Aorta (tissue), 5 donors: ENCODE measurements around the gene INSYN2B. TPM values are rescaled to one million over a fixed set of nuclear protein-coding genes. Genes with fewer than 3 reads are reported as not detected.

Experiments used
- ATAC-seq: fragments of 200-7000 bp; cut with Tn5 transposase; one replicate; pipeline ENCODE4 v1.9.1; 2022; ENCODE audit warnings: moderate library complexity; ENCODE audit not compliant: low FRiP score
- DNase-seq, 2 donors: peaks; one replicate each; pipeline ENCODE4 v3.0.0-alpha.2; 2020
- H3K27ac ChIP-seq, 2 donors: one replicate each; pipeline ENCODE4 v1.5.1; 2013; ENCODE audit warnings: low read length in 2 of 2, mild to moderate bottlenecking in 2 of 2, moderate library complexity in 2 of 2, control low read depth in 1 of 2, inconsistent platforms in 1 of 2, low read depth in 1 of 2
- H3K27me3 ChIP-seq, 2 donors: one replicate each; pipeline ENCODE4 v1.6.1; 2013; ENCODE audit warnings: control low read depth in 1 of 2, low read length in 1 of 2, mild to moderate bottlenecking in 1 of 2, moderate library complexity in 1 of 2; ENCODE audit not compliant: insufficient read depth in 2 of 2, control insufficient read depth in 1 of 2
- H3K36me3 ChIP-seq, 2 donors: one replicate each; pipeline ENCODE4 v1.6.1; 2013; ENCODE audit warnings: control low read depth in 1 of 2, low read length in 1 of 2, mild to moderate bottlenecking in 1 of 2; ENCODE audit not compliant: insufficient read depth in 2 of 2, control insufficient read depth in 1 of 2
- H3K4me1 ChIP-seq, 2 donors: one replicate each; pipeline ENCODE4 v1.6.1; 2013; ENCODE audit warnings: low read length in 2 of 2, control low read depth in 1 of 2, mild to moderate bottlenecking in 1 of 2, moderate library complexity in 1 of 2; ENCODE audit not compliant: insufficient read depth in 2 of 2, control insufficient read depth in 1 of 2
- H3K4me3 ChIP-seq, 2 donors: one replicate each; pipeline ENCODE4 v1.5.1; 2013; ENCODE audit warnings: low read length in 2 of 2, control low read depth in 1 of 2, mild to moderate bottlenecking in 1 of 2
- H3K9me3 ChIP-seq: one replicate; pipeline ENCODE4 v1.6.1; 2013; ENCODE audit warnings: mild to moderate bottlenecking, low read length; ENCODE audit not compliant: control insufficient read depth
- whole genome bisulfite sequencing, 2 donors: extraction: QIAGEN DNeasy Blood & Tissue Kit; methylation state at CpG; one replicate each; pipeline ENCODE4 v1.1.7; 2013; 5-methylcytosine and 5-hydroxymethylcytosine counted together
- intact Hi-C, 2 donors: fragments of 100-400 bp; cut with DNase I; formaldehyde crosslinking; loops; one replicate each; pipeline versions ENCODE4 v1.14.2 to v1.15.0; 2022
- polyA plus RNA-seq, 2 donors: library from polyadenylated mRNA; stranded (reverse); fragments of 200-250 nt; gene quantifications; one replicate each; pipeline ENCODE4 v1.2.3, GENCODE V29; 2013
- total RNA-seq, 2 donors: library from RNA; stranded (reverse); fragmentation: NEBNext Ultra II Directional; extraction: Animal tissue kit (Norgen Biotek cat#: 25700); gene quantifications; one replicate each; pipeline ENCODE4 v1.2.1, GENCODE V29; 2021
- donor health status: healthy with polysubstance abuse.
- donor health status: Bipolar disorder and iron deficiency.
- donor health status: DM: no; HTN: no; CAD: no.
- donor health status: DM: no; HTN: no; CAD: no.
- donor health status: DM: yes; HTN: yes; CAD: no.

The INSYN2B gene
- total and polyA plus RNA-seq, 4 donors, result 0.10 TPM; not detected in 3

DNA sequence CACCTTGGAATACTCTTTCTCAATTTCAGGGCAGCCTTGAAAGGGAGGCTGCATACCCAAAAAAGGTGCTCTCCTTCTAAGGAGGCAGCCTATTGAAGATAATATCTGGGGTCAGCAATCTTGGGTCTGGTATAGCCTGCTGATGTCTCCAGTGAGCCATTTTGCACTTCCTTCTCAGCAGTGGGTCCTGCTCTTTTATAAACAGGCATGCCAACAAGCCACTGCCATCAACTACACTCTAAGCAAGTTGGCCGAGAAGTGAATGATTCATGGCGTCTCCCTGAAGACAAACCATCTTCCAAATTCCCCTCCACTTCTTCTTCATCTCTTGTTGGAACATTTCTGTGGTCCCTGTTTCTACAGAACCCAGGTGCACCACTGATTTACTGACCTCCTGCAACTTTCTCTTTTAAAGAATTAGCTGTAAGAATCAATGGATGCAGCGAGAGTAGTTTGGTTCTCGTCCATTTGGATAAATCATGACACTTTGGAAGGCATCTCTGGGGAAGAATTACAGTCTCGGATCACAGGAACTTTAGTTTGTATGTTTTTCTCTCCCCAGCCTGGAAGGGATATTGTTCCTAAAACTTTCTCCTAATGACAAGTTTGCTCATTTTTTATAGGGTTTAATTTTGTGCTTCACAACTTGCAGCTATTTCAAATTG is 108.3 kb downstream of the INSYN2B start:
- H3K9me3 ChIP-seq, result no peaks in the 10 kb centered on the region
- H3K27ac ChIP-seq, result no peak overlapping the region
- intact Hi-C loops, result no loop called here
- no peak for DNase-seq
- H3K4me3 ChIP-seq, result no peak overlapping the region
- 23 to 39% methylated on average over 5 of the region's 5 CpGs for WGBS, 2 donors
- no peaks in the 10 kb centered on the region for H3K36me3 ChIP-seq
- H3K27me3 ChIP-seq, result no peaks in the 10 kb centered on the region
- no peak for ATAC-seq
- H3K4me1 ChIP-seq, result no peaks in the 10 kb centered on the region

DNA sequence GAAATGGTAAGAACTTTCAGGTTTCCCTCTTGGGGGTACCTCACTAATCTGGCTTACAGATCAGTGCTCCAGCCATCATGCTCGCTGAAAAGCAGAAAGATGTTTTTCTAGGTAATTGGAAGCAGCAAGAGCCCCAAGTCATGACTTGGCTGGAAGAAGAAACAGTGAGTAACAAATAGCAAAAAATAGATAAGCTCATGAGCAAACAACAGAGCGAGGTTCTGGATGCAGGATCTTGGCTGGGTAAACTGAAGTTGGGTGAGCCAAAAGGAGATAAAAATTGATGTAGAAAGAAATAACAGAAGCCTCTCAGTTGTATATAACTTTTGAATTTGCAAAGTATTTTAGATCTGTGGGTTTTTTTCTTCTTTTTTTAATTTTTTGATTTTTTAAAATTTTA is 110.1 kb downstream of the INSYN2B start:
- Histone ChIP-seq H3K4me3 (no peak overlapping the region), H3K4me1 (no peaks in the 10 kb centered on the region), H3K27ac (no peak overlapping the region), H3K9me3 (no peaks in the 10 kb centered on the region), H3K27me3 (no peaks in the 10 kb centered on the region), H3K36me3 (no peaks in the 10 kb centered on the region)
- DNase-seq (no peak), ATAC-seq (no peak)
- intact Hi-C loops, result no loop called here
- 24 to 37% methylated on average over 2 of the region's 2 CpGs for WGBS, 2 donors

DNA sequence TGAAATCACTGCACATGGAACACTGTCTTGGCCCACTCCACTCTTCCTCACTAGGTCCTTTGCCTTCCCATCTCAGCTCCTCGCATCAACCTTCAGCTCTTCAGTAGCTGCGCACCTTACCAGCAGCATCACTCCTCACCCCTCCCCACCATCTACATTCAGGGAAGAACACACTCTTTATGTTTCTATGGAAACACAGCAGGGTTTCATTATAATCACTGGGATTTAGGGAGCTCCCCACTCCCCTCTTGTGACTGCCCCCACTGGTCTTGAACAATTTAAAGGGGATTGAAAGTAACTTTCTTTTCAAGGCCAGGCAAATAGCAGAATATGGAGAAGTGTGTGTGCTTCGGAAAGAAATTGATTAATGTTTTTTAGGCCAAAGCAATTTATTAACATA is 111.2 kb downstream of the INSYN2B start:
- Histone ChIP-seq H3K4me3 (no peak overlapping the region), H3K4me1 (no peaks in the 10 kb centered on the region), H3K27me3 (no peaks in the 10 kb centered on the region), H3K9me3 (no peaks in the 10 kb centered on the region), H3K36me3 (no peaks in the 10 kb centered on the region), H3K27ac (no peak overlapping the region)
- intact Hi-C loops, result no loop called here
- DNase-seq, result no peak
- 77 to 79% methylated on average over 3 of the region's 3 CpGs for WGBS, 2 donors
- ATAC-seq, result no peak

DNA sequence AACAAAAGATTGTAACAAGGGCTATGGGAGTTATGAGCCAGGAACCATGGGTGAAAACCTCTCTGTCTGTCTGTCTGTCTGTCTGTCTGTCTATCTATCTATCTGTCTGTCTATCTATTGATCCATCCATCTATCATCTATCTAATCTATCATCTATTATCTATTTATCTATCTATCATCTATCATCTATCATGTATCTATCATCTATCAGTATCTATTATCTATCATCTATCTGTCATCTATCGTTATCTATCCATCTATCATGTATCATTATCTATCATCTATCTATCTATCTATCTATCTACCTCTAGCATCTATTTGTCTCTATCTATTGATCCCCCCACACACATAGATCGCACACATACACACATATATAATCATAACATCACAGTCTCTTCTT is 112.9 kb downstream of the INSYN2B start:
- Histone ChIP-seq H3K4me1 (no peaks in the 10 kb centered on the region), H3K27me3 (no peaks in the 10 kb centered on the region), H3K4me3 (no peak overlapping the region), H3K27ac (no peak overlapping the region), H3K36me3 (no peaks in the 10 kb centered on the region), H3K9me3 (no peaks in the 10 kb centered on the region)
- DNase-seq (no peak), ATAC-seq (no peak)
- intact Hi-C loops, result no loop called here
- 86 to 94% methylated on average over 2 of the region's 2 CpGs for whole genome bisulfite sequencing, 2 donors

DNA sequence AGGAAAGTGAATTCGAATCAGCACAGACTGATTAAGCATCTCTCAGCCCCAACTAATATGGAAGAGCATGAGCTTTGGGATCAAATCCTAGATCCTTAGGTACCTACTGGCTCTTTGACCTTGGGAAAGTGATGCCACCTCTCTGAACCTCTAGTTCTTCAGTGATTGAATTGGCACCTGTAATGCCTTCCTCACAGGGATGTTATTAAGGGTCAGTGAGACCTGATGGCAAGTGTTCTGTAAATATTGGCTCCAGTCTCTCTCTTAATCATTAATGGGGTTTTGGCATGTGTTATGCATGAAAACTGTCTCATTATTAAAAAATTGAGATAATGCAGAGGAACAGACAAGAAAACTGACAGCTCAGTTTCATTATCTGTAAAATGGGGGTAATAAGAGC is 115.8 kb downstream of the INSYN2B start:
- H3K4me3 ChIP-seq, result no peak overlapping the region
- intact Hi-C loops, result no loop called here
- H3K27me3 ChIP-seq, result no peaks in the 10 kb centered on the region
- no peak for ATAC-seq
- no peaks in the 10 kb centered on the region for H3K4me1 ChIP-seq
- H3K27ac ChIP-seq, result no peak overlapping the region
- no peaks in the 10 kb centered on the region for H3K9me3 ChIP-seq
- no peaks in the 10 kb centered on the region for H3K36me3 ChIP-seq
- WGBS, 2 donors, result 88 to 90% methylated on average over 1 of the region's 1 CpG
- no peak for DNase-seq

DNA sequence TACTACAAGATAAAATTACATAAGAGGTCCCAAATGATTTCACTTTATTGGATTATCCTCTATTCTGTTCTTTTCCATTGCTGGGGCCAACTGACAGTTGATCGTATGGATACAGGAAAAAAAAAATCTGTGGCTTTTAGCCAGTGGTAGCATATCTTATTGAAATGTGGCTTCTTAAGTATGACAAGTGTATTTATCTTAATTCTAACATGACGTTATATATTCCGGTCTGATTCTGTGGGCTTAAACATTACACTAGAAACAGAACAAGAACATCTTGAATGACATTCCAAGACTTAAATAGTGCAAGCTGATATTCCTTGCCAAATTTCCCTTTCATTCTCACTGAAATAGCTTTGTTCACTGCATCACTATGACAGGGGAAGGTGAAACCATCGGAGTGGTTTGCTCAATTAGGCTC is 117.9 kb downstream of the INSYN2B start:
- 57 to 63% methylated on average over 4 of the region's 4 CpGs for WGBS, 2 donors
- ATAC-seq, result no peak
- H3K36me3 ChIP-seq, result no peaks in the 10 kb centered on the region
- no peak overlapping the region for H3K4me3 ChIP-seq
- H3K9me3 ChIP-seq, result no peaks in the 10 kb centered on the region
- no peak overlapping the region for H3K27ac ChIP-seq
- DNase-seq, result no peak
- H3K27me3 ChIP-seq, result no peaks in the 10 kb centered on the region
- no peaks in the 10 kb centered on the region for H3K4me1 ChIP-seq
- intact Hi-C loops, result no loop called here

DNA sequence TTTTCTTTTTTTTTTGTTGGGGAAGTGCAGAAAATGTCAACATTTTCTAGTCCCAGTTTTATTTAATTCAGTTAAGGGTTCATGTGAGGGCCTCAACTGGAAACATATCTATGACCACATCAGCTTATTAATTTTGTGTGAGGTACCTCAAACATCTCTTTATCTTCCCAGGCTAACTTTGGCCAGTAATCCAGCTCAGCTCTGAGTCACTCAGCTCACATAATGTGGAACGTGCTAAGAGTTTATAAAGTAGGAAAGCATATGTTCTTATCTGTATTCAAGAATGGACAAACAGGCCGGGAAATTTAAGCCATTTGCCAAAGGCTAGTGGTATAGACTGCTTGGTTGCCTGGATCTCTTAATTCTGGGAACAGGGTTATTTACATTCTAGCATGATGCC is 118.4 kb downstream of the INSYN2B start:
- WGBS, 2 donors, result 50 to 59% methylated on average over 2 of the region's 2 CpGs
- intact Hi-C loops, result no loop called here
- DNase-seq (no peak), ATAC-seq (no peak)
- Histone ChIP-seq H3K4me3 (no peak overlapping the region), H3K9me3 (no peaks in the 10 kb centered on the region), H3K36me3 (no peaks in the 10 kb centered on the region), H3K4me1 (no peaks in the 10 kb centered on the region), H3K27me3 (no peaks in the 10 kb centered on the region), H3K27ac (no peak overlapping the region)

DNA sequence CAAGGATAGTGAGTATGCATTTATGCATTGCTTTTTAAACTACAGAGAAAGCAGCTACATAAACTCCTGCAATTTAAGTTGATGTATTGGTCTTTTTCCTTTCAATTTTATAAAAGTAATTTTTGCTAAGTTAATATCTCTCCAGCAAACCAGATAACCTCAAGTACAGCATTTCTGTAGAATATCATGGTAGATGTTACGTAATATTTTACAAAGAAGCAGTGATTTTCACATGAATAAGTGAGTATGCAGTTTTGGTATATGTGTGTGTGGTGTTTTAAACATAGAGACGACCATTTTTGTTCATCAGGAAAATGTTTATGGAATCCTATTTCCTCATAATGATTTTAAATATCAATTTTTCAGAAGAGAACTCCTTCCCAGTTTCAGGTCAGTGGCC is 118.9 kb downstream of the INSYN2B start:
- H3K9me3 ChIP-seq, result no peaks in the 10 kb centered on the region
- H3K4me1 ChIP-seq, result no peaks in the 10 kb centered on the region
- ATAC-seq (no peak), DNase-seq (no peak)
- 73 to 77% methylated on average over 2 of the region's 2 CpGs for WGBS, 2 donors
- no peaks in the 10 kb centered on the region for H3K36me3 ChIP-seq
- no peak overlapping the region for H3K27ac ChIP-seq
- no peak overlapping the region for H3K4me3 ChIP-seq
- intact Hi-C loops, result no loop called here
- H3K27me3 ChIP-seq, result no peaks in the 10 kb centered on the region

DNA sequence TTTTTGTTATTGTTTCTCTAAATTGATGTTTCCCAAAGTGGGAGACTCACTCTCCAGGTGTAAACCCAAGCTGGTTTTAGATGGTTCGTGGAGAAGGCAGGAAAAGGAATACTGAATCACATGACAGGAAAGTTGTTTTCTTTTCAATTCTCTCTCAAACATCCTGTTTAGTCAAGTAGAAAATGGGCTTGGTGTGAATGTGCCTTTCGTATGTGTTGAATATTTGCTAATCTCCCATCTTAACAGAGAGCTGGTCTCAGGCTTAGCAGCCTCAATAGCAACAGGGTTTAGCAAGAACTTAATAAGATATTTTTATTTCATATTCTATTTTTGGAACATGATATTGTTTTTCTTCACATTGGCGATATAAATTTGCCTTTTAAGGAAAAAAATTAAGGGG is 119.7 kb downstream of the INSYN2B start:
- Histone ChIP-seq H3K27ac (no peak overlapping the region), H3K27me3 (no peaks in the 10 kb centered on the region), H3K4me1 (no peaks in the 10 kb centered on the region), H3K4me3 (no peak overlapping the region), H3K9me3 (no peaks in the 10 kb centered on the region), H3K36me3 (no peaks in the 10 kb centered on the region)
- intact Hi-C loops, result no loop called here
- 17 to 24% methylated on average over 3 of the region's 3 CpGs for WGBS, 2 donors
- ATAC-seq (no peak), DNase-seq (no peak)
